GM20431 (cell line): ENCODE data around the gene CACNA2D3.

Experiments used
- in situ Hi-C: fragments of 300-500 bp; cut with MseI, MboI; formaldehyde crosslinking; loops from one replicate; pipeline ENCODE4 v1.15.0; 2020; ENCODE audit warnings: low sequenced_read_pairs; ENCODE audit not compliant: unreplicated experiment

CACNA2D3 gene

DNA sequence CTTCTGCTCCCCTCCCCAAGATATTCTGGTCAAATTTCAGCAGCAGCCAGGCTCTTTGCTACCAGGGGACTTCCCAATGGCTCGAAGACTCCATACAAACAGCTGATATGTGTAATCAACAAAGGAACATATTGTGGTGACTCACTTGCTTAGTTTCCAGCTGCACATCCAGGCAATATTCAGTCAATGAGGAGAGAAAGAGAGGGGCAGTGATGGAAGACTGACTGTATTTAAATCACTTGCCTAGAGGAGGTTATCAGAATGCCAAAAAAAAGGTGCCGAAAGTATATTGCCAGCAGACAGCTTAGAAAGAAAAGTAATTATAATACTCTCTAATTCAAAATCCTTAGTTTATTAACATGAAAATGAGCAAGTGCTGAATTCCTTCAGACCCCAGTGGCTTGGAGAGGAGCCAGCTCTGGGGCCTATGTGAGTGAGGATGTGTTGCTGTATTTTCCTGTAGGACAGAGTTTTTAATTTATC lies 569.0 kb downstream of the CACNA2D3 start:
- in situ Hi-C loops: no loop called here

DNA sequence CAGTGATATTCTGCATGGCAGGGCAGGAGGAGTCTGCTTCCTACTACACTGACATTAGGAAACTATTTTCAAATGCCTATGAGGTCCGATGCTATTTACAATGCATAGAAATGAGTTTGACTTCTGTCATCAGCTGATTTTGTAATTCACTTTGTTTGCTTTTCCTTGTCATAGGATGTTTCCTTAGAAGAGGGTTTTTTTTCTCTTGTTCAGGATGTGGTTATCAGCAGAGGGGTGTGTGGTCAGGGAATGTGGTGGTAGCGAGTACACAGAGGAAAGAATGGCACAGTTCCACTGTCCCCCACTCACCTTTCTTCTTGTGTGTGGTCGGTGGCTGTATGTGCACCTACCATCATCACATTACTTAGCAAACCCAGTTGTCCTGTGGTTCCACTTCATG lies 574.0 kb downstream of the CACNA2D3 start:
- in situ Hi-C loops: no loop called here

- in situ Hi-C loops: no loop called here
Measured at GRCh38 chr3:54698054-54698453, 575.7 kb downstream of the CACNA2D3 start.

- in situ Hi-C loops: no loop called here
Measured at GRCh38 chr3:54703923-54704322, 581.6 kb downstream of the CACNA2D3 start.

- in situ Hi-C loops: no loop called here
Measured at GRCh38 chr3:54705730-54706129, 583.4 kb downstream of the CACNA2D3 start.

DNA sequence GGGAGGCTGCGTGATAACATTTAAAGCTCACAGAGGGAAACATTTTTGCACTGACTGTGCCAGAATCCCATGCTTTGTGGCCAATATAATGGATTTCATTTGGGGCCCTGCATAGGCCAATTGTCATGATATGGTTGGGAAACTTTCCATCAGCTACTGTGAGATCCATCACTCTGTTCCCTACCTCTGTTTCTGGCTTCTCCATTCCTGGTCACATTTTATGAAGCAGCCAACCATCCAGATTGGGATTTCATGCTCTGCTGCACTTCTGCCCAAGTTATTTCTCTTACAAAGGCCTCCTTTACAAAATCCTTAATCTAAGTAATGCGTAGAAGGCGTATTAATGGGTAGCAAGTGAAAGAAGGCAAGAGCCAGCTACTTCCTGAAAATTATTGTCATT lies 584.4 kb downstream of the CACNA2D3 start:
- in situ Hi-C loops: no loop called here

GRCh38 chr3:54709785-54710184 lies 587.4 kb downstream of the CACNA2D3 start:
- in situ Hi-C loops: no loop called here

DNA sequence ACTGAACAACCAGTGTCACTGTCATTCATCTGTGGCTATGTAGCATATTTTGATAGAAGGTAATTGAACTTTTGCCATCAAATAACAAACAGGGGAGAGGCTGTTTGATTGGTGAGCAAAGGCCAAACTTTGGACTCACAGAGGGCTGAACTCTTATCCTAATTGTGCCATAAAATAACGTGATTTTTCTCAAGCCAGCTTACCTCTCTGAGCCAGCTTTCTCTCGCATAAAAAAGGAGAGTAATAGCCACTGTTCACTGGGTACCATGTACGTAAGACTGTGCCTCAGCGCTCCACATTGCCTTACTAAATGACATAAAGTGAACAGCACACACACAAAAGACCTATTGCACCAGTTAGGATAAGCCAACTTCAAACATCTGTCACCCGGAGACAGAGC lies 588.6 kb downstream of the CACNA2D3 start:
- in situ Hi-C loops: no loop called here

DNA sequence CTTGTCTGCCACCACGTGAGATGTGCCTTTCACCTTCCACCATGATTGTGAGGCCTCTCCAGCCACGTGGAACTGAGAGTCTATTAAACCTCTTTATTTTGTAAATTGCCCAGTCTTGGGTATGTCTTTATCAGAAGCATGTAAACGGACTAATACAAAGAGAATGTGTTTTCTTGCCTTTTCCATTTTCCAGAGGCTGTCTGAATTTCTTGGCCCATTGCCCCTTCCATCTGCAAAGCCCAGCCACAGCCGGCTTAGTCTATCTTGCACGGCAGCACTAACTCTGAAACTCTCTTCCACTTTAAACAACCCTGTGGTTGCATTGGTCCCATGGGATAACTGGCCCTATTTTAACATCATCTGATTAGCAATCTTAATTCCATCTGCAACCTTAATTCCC lies 590.2 kb downstream of the CACNA2D3 start:
- in situ Hi-C loops: no loop called here

DNA sequence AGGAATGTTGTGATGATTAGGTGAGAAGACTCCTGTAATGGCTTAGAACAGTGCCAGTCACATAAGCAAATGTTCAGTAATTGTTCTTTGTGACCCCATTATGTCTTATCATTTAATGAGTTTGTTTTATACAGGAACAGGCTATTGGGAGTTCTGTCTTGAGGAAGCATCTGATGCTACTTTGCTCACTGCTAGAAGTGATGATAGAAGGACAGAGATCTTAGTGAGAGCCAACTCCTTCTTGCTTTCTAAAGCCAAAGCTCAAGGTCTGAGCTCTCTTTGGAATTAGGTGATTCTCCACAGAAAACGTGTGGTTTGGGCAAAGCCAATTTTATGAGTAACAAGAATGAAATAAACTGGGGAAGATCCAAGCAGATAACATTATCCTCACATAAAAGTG lies 590.7 kb downstream of the CACNA2D3 start:
- in situ Hi-C loops: no loop called here

DNA sequence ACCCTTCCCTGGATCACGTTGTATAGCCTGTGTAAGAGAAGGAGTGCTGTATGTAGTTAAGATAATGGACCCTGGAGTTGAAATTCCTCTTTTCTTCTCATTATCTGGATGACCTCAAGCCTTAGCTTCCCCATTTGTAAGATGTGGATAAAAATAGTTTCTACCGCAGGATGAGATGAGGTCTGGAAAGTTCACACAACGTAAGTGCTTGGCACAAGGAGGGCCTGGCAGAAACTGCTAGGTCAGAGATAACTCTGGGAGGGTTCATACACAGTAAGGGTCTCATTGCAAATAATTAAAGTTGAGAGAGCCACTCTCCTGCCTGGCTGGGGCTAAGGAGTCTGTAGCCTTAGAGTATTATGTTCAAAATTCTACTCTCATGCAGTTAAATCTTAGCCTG lies 591.1 kb downstream of the CACNA2D3 start:
- in situ Hi-C loops: no loop called here

DNA sequence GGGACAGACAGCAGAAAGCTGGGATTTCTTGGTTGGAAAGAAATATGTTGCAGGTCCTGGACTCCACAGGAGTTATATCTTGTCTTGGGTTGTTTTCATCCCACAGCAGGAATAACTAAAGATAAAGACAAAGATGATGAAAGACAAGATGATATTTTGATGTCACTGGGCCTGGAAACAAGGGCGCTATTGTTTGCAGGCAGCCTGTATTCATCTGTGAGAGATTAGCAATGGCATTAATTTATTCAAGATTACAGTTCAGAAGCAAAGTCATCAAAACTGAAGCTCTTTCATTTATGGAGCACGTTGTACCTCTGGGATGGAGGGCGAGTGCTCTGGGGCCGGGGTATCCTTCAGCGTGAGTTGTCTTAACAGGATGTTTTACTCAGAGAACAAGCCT lies 591.7 kb downstream of the CACNA2D3 start:
- in situ Hi-C loops: no loop called here

- in situ Hi-C loops: no loop called here
Measured at GRCh38 chr3:54717506-54717905, 595.2 kb downstream of the CACNA2D3 start.

DNA sequence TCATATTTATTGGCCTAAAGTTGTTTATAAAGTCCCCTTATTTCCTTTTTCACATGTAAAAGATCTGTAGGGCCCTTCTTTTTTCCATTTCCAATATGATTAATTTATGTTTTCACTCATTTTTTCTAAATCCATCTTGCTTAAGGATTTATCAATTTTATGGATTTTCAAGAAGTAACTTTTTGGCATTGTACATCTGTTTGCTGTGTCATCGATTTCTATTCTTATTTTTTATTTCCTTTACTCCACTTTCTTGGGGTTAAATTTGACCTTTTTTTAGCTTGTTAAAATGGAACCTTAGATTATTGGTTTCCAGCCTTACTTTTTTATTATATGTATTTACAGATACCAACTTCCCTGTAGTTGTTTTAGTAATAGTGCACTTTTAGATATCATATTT lies 597.6 kb downstream of the CACNA2D3 start:
- in situ Hi-C loops: no loop called here

DNA sequence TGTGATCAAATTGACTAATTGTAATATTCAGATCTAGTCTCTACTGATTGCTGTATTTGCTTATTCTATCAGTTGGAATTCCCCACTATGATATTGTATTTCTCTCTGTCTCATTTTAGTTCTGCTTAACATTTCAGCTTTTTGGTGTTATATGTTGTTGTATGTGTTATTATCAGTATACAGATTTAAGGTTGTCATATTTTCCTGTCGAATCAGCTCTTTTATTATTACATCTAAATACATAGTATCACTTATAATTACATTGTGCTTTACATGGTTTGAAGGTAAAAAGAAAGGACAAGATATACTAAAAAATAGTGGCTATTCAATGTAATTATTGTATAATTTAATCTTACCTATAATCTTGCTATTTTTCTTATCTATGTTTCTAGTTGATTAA lies 598.3 kb downstream of the CACNA2D3 start:
- in situ Hi-C loops: no loop called here

DNA sequence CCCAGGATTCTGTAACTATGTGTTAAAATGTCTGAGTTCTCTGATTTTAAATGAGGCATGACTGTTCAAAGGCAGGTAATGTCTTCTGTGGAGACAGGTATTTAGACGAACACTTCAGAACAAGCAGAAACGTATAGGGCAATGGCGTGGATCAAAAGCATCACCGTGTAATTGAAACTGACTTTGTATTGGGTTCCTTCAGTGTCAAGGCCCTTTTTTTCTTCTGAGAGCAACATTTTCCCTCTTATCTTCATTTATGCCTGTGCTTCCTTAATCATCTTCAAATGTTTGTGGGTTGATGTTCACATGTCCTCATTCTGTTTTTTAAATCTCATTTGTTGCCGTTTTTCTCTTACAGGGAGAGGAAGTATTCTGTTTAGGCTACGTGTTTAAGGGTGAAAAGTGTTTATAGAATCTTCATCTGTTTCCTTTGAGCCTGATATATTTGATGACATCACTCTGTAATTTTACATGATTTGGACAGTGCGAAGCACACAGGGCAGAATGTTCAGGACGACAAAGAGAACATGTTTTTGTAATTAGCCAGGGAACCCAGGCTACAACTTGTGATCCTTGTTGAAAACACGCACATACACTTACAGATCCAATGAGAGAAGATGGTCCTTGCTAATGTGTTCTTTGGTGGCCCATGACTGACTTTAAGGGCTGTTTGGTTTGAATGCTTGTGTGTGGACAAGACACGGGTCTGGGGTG lies 609.5 kb downstream of the CACNA2D3 start:
- in situ Hi-C loops: no loop called here

DNA sequence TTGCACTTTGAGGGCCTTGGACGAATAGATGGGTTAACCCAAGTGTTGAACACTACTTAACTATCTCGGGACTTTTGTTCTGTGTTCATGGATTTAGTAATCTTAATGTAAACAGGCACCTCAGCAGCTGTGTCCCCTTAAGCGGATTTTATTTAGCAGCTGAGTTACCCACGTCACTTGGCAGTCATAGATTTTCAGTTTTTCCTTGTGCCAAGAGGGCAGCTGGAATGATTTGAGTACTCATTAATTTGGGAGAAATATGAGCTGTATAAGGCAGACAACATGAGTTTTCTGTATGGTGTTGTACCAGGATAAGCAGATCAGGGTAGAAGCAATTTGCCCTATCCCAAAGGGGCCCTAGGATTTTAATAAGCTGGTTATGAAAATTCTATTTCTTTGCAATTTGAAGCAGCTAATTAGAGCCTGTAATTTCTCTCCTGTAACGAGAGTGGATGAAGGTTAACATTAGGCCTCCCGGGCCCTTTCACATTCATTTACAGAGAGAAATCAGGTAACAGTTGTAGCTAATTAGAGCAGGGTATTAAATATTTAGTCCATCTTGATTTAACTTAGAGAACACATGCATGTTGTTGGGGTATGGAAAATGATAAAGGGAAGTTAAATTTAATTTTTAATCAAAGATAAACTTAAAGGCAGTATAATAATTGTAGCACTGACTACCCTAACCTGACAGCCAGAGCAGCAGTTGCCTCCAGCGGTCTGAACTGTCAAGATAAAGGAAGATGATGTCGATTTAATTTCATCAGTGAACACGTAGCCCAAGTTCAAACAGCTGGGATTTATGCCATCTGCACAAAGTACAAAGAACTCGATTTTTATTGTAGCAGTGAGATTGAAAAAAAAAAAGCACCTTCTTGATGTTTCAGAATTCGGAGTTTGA lies 611.0 kb downstream of the CACNA2D3 start:
- in situ Hi-C loops: no loop called here

DNA sequence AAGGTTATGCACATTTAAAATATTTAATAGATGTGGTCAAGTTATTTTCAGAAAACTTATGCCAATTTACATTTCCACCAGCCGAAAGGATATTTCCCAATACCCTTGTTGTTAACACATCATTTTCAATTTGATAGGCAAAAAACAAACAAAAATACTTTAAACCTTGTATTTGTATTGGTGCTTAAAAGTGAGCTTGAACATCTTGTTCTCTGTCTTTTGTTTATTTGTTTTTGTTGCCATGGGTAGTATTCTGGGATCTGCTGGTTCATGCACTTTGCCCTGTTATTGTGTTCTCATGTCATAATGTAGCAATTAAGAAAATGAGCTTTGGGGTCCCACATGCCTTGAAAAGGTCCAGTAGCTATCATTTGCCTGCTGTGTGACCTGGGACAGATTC lies 614.1 kb downstream of the CACNA2D3 start:
- in situ Hi-C loops: no loop called here

DNA sequence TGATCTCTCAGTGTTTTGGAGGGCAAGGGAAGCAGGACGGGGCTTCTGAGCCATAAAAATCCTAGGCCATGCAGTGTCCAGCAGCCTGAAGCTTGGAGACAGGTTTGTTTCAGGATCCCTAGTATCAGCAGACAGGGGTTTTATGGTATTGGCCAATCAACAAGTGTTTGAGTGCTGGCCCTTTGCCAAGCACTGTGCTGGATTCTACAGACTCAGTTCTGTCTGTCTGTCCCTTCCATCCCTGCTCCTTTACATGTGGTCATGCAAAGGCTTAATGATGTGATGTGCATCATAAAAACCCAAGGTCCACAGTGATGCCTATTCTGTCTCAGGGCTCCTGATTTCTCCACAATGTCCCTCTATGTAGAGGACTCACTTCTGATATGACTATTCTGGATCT lies 621.4 kb downstream of the CACNA2D3 start:
- in situ Hi-C loops: no loop called here

GRCh38 chr3:54744291-54744690 lies 621.9 kb downstream of the CACNA2D3 start:
- in situ Hi-C loops: no loop called here

- in situ Hi-C loops: no loop called here
Measured at GRCh38 chr3:54745843-54746242, 623.5 kb downstream of the CACNA2D3 start.
